Thyroid gland (tissue), 4 donors: ENCODE data around the gene ITGA11.

ENCODE experiments used
- CTCF ChIP-seq, 6 experiments: fragments of 200-600 bp in 3 of 6; fragments of 450-650 bp in 3 of 6; sonication (generic) in 3 of 6; IDR thresholded peaks; one replicate each; pipeline ENCODE4 v1.5.1; 2016 to 2019; ENCODE audit warnings: antibody characterized with exemption in 6 of 6, mild to moderate bottlenecking in 2 of 6, inconsistent platforms in 1 of 6, moderate library complexity in 1 of 6
- POLR2A ChIP-seq, 2 donors: fragments of 450-650 bp; IDR thresholded peaks; one replicate each; pipeline ENCODE4 v1.6.1; 2017; ENCODE audit warnings: antibody characterized with exemption in 2 of 2, mild to moderate bottlenecking in 2 of 2, moderate library complexity in 1 of 2

- TF ChIP-seq CTCF (IDR thresholded peaks at IDR 0.05) = no peak
- no peak for TF ChIP-seq POLR2A (IDR thresholded peaks at IDR 0.05)
Measured at GRCh38 chr15:68401496-68402431, 30.2 kb downstream of the ITGA11 start.
